T follicular helper cell (primary cell): ENCODE measurements around the gene VAV2.

ENCODE experiments used
- DNase-seq: peaks from one replicate; pipeline ENCODE4 v3.0.0-alpha.2; 2020; ENCODE audit warnings: low read depth

VAV2 gene

GRCh38 chr9:133780962-133781827, 210.9 kb downstream of the VAV2 start:
- no peak for DNase-seq

- DNase-seq = no peak
Observed at GRCh38 chr9:133780404-133780945, 211.6 kb downstream of the VAV2 start.

- DNase-seq = no peak
Observed at GRCh38 chr9:133779516-133780403, 212.4 kb downstream of the VAV2 start.

- DNase-seq = no peak
Observed at GRCh38 chr9:133779081-133779480, 213.0 kb downstream of the VAV2 start.

GRCh38 chr9:133778336-133779013, 213.6 kb downstream of the VAV2 start:
- DNase-seq = no peak

GRCh38 chr9:133777871-133778270, 214.3 kb downstream of the VAV2 start:
- DNase-seq = no peak

- no peak for DNase-seq
Observed at GRCh38 chr9:133777068-133777791, 214.9 kb downstream of the VAV2 start.

GRCh38 chr9:133775951-133776905, 215.9 kb downstream of the VAV2 start:
- no peak for DNase-seq

GRCh38 chr9:133775291-133775690, 216.8 kb downstream of the VAV2 start:
- DNase-seq = no peak

GRCh38 chr9:133774799-133775198, 217.3 kb downstream of the VAV2 start:
- no peak for DNase-seq

GRCh38 chr9:133773889-133774655, 218.1 kb downstream of the VAV2 start:
- DNase-seq = no peak

GRCh38 chr9:133772581-133772980, 219.5 kb downstream of the VAV2 start:
- DNase-seq = no peak

- no peak for DNase-seq
Observed at GRCh38 chr9:133771486-133772482, 220.3 kb downstream of the VAV2 start.

GRCh38 chr9:133770076-133770777, 221.9 kb downstream of the VAV2 start:
- no peak for DNase-seq

GRCh38 chr9:133769511-133770075, 222.5 kb downstream of the VAV2 start:
- no peak for DNase-seq

- DNase-seq = no peak
Observed at GRCh38 chr9:133768859-133769510, 223.1 kb downstream of the VAV2 start.
